GM06990 (cell line): Measurements from ENCODE around the gene MAN2B2.
"Not testable (repeated sequence)": the region's sequence is repeated elsewhere in the genome, so short reads cannot be mapped to it uniquely, and the experiment has no call there.

Experiments used
- DNase-seq: peaks from one replicate; pipeline ENCODE4 v3.0.0-alpha.2; 2011; ENCODE audit not compliant: insufficient read length; ENCODE audit errors: extremely low read depth
- H3K27me3 ChIP-seq: replicated peaks from 2 replicates; pipeline ENCODE4 v1.6.0; 2011; ENCODE audit warnings: low read length; ENCODE audit not compliant: control insufficient read depth, insufficient read depth
- H3K36me3 ChIP-seq: 2 replicates; pipeline ENCODE4 v1.5.1; 2011; ENCODE audit warnings: low read length; ENCODE audit not compliant: control insufficient read depth, insufficient read depth
- H3K4me3 ChIP-seq: replicated peaks from 2 replicates; pipeline ENCODE4 v1.5.1; 2011; ENCODE audit warnings: low read depth, mild to moderate bottlenecking, control low read depth, low read length
- CTCF ChIP-seq: IDR thresholded peaks from 2 replicates; pipeline ENCODE4 v1.5.1; 2011; ENCODE audit warnings: low read length, control low read depth, mild to moderate bottlenecking, inconsistent platforms; ENCODE audit not compliant: insufficient read depth, poor library complexity, severe bottlenecking

The MAN2B2 gene

GRCh38 chr4:6662591-6662990 lies 87.6 kb downstream of the MAN2B2 start:
- TF ChIP-seq CTCF = no peak
- H3K36me3 ChIP-seq = no peaks in the 10 kb centered on the region
- no peak overlapping the region for H3K4me3 ChIP-seq
- H3K27me3 ChIP-seq = peaks cover 2% of the 10 kb centered on the region
- no peak for DNase-seq

- DNase-seq = no peak
- H3K36me3 ChIP-seq = no peaks in the 10 kb centered on the region
- H3K4me3 ChIP-seq = no peak overlapping the region
- peaks cover 2% of the 10 kb centered on the region for H3K27me3 ChIP-seq
- no peak for TF ChIP-seq CTCF
These were observed 88.8 kb downstream of the MAN2B2 start for GRCh38 chr4:6663596-6664393.

GRCh38 chr4:6665320-6665654 lies 90.3 kb downstream of the MAN2B2 start:
- H3K27me3 ChIP-seq = peaks cover 2% of the 10 kb centered on the region
- H3K36me3 ChIP-seq = no peaks in the 10 kb centered on the region
- no peak for TF ChIP-seq CTCF
- H3K4me3 ChIP-seq = no peak overlapping the region
- no peak for DNase-seq

- Histone ChIP-seq H3K36me3 (no peaks in the 10 kb centered on the region), H3K4me3 (no peak overlapping the region), H3K27me3 (peaks cover 2% of the 10 kb centered on the region)
- no peak for TF ChIP-seq CTCF
- no peak for DNase-seq
These were observed 93.4 kb downstream of the MAN2B2 start for GRCh38 chr4:6668391-6668790.

GRCh38 chr4:6671648-6672047 lies 96.7 kb downstream of the MAN2B2 start:
- H3K36me3 ChIP-seq = peaks cover 2% of the 10 kb centered on the region; the same call in 1 of the 2 replicates
- TF ChIP-seq CTCF = no peak
- H3K4me3 ChIP-seq = no peak overlapping the region
- DNase-seq = no peak
- H3K27me3 ChIP-seq = no peaks in the 10 kb centered on the region

GRCh38 chr4:6672131-6672530 lies 97.1 kb downstream of the MAN2B2 start:
- TF ChIP-seq CTCF = no peak
- no peak for DNase-seq
- no peaks in the 10 kb centered on the region for H3K27me3 ChIP-seq
- H3K4me3 ChIP-seq = no peak overlapping the region
- H3K36me3 ChIP-seq = peaks cover 2% of the 10 kb centered on the region

GRCh38 chr4:6672541-6673190 lies 97.7 kb downstream of the MAN2B2 start:
- H3K36me3 ChIP-seq, H3K27me3 ChIP-seq, H3K4me3 ChIP-seq, DNase-seq: not testable (repeated sequence)
